ENCODE results near the gene DIDO1.

DIDO1 gene

GRCh38 chr20:62880935-62881661 is 45.2 kb downstream of the DIDO1 start:
- DNase-seq (ENCODE audit: extremely low read depth, insufficient read length), result no peak
- no peak for TF ChIP-seq CTCF (IDR thresholded peaks at IDR 0.05; ENCODE audit: insufficient read depth, low read length, poor library complexity, severe bottlenecking)
- no peak overlapping the region for H3K4me3 ChIP-seq (replicated peaks; ENCODE audit: low read depth, low read length)
- no peaks in the 10 kb centered on the region for H3K27me3 ChIP-seq (replicated peaks; ENCODE audit: control insufficient read depth, insufficient read depth, low read length)
- peaks cover 9% of the 10 kb centered on the region for H3K36me3 ChIP-seq (ENCODE audit: control insufficient read depth, insufficient read depth, low read length)

- DNase-seq (ENCODE audit: extremely low read depth, insufficient read length), result no peak
- Histone ChIP-seq H3K36me3 (ENCODE audit: control insufficient read depth, insufficient read depth, low read length) (peaks cover 6% of the 10 kb centered on the region), H3K4me3 (replicated peaks; ENCODE audit: low read depth, low read length) (no peak overlapping the region), H3K27me3 (replicated peaks; ENCODE audit: control insufficient read depth, insufficient read depth, low read length) (no peaks in the 10 kb centered on the region)
- no peak for TF ChIP-seq CTCF (IDR thresholded peaks at IDR 0.05; ENCODE audit: insufficient read depth, low read length, poor library complexity, severe bottlenecking)
Observed at GRCh38 chr20:62880147-62880934, 46.0 kb downstream of the DIDO1 start.

- no peaks in the 10 kb centered on the region for H3K27me3 ChIP-seq (replicated peaks; ENCODE audit: control insufficient read depth, insufficient read depth, low read length)
- no peak for DNase-seq (ENCODE audit: extremely low read depth, insufficient read length)
- no peak for TF ChIP-seq CTCF (IDR thresholded peaks at IDR 0.05; ENCODE audit: insufficient read depth, low read length, poor library complexity, severe bottlenecking)
- H3K4me3 ChIP-seq (replicated peaks; ENCODE audit: low read depth, low read length), result no peak overlapping the region
- peaks cover 6% of the 10 kb centered on the region for H3K36me3 ChIP-seq (ENCODE audit: control insufficient read depth, insufficient read depth, low read length)
Observed at GRCh38 chr20:62879275-62880146, 46.8 kb downstream of the DIDO1 start.

- peaks cover 6% of the 10 kb centered on the region for H3K36me3 ChIP-seq (ENCODE audit: control insufficient read depth, insufficient read depth, low read length)
- no peak for DNase-seq (ENCODE audit: extremely low read depth, insufficient read length)
- H3K27me3 ChIP-seq (replicated peaks; ENCODE audit: control insufficient read depth, insufficient read depth, low read length), result no peaks in the 10 kb centered on the region
- no peak overlapping the region for H3K4me3 ChIP-seq (replicated peaks; ENCODE audit: low read depth, low read length)
- TF ChIP-seq CTCF (IDR thresholded peaks at IDR 0.05; ENCODE audit: insufficient read depth, low read length, poor library complexity, severe bottlenecking), result no peak
Observed at GRCh38 chr20:62878244-62879038, 47.9 kb downstream of the DIDO1 start.

All from GM06990 (cell line).